ENCODE measurements around the gene CPB2.

The CPB2 gene

DNA sequence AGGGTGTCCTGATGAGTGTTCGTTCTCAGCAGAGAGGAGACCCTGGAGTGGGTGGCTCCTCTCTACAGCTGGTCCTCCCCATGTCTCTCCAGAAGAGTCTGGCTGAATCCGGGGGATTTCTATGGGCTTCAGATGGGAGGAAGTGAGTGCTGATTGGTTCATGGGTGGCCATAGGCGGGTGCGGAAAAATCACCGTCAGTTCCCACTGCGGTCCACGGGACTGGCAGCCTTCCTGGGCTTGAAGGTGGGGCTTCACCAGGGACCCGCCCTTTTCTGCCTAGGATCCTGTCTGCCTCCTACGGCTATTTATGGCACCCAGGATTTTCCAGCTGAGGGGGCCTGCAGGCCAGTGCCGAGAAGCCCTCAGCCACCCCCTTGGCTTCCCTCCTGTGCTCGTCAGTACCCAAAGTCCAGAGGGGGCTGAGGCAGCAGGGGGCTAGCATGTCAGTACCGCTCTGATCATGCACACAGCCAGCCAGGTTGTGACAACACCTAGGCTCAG, 18.4 kb downstream of the CPB2 start:
- TF ChIP-seq ZBTB7A (IDR thresholded peaks at IDR 0.05; ENCODE audit: low read depth) (no peak), REST (IDR thresholded peaks at IDR 0.05; ENCODE audit: low read depth) (no peak), CREB1 (IDR thresholded peaks at IDR 0.05; ENCODE audit: low read depth) (no peak), EGR1 (IDR thresholded peaks at IDR 0.05) (no peak), TAF1 (IDR thresholded peaks at IDR 0.05; ENCODE audit: low read depth) (no peak), TCF12 (IDR thresholded peaks at IDR 0.05; ENCODE audit: low read depth) (no peak), FOXM1 (IDR thresholded peaks at IDR 0.05; ENCODE audit: borderline replicate concordance, low read depth) (no peak), EP300 (IDR thresholded peaks at IDR 0.05; ENCODE audit: borderline replicate concordance) (no peak), NFIC (IDR thresholded peaks at IDR 0.05) (no peak), CEBPB (IDR thresholded peaks at IDR 0.05) (no peak)

DNA sequence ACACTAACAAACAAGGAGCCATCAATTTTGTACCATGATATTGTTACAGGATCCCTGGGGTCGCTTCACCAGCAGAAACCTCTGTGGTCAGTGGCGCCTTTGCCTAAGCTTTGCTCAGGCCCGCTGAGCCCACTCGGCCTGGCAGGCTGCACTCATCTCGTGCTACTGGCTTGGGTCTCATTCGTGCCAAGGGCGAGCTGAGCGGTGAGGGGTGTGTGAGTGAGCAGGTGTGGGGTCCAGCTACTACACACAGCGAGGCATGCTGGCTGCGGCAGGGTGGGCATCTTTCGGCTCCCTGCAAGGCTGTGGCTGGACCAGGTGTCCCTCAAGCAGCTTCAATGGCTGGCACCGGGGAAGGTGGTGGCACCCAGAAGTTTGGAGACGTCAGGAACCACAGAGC, 19.1 kb downstream of the CPB2 start:
- TF ChIP-seq ZBTB7A (IDR thresholded peaks at IDR 0.05; ENCODE audit: low read depth) (no peak), EGR1 (IDR thresholded peaks at IDR 0.05) (no peak), REST (IDR thresholded peaks at IDR 0.05; ENCODE audit: low read depth) (no peak), NFIC (IDR thresholded peaks at IDR 0.05) (no peak), TEAD4 (IDR thresholded peaks at IDR 0.05) (no peak), CREB1 (IDR thresholded peaks at IDR 0.05; ENCODE audit: low read depth) (no peak), TCF12 (IDR thresholded peaks at IDR 0.05; ENCODE audit: low read depth) (no peak), EP300 (IDR thresholded peaks at IDR 0.05; ENCODE audit: borderline replicate concordance) (no peak), CEBPB (IDR thresholded peaks at IDR 0.05) (no peak)
- TF ChIP-seq, protein P1, sequence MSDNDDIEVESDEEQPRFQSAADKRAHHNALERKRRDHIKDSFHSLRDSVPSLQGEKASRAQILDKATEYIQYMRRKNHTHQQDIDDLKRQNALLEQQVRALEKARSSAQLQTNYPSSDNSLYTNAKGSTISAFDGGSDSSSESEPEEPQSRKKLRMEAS (IDR thresholded peaks at IDR 0.05), result no peak

DNA sequence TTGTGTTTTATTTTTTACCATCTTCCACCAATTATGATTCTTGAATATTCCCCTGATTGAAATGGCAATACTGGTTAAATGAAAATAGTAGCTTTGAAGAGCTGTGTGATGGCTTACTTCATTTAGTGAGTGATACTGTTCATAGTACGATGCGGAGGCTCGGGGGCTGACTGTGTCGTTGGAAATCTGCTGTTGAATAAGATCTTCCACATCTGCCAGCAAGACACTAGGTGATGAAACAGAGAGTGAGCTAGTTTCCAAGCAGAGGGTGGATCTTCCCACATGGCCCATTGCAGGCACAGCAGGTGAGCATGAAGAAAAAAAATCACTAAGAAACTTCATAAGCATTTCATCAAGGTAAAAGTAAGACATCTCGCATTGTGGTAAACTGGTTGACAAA, 22.5 kb downstream of the CPB2 start:
- no peak for TF ChIP-seq TAF1 (IDR thresholded peaks at IDR 0.05; ENCODE audit: low read depth)
- TF ChIP-seq EP300 (IDR thresholded peaks at IDR 0.05; ENCODE audit: borderline replicate concordance), result no peak
- TF ChIP-seq REST (IDR thresholded peaks at IDR 0.05; ENCODE audit: low read depth), result no peak
- no peak for TF ChIP-seq ZBTB7A (IDR thresholded peaks at IDR 0.05; ENCODE audit: low read depth)
- TF ChIP-seq CREB1 (IDR thresholded peaks at IDR 0.05; ENCODE audit: low read depth), result no peak
- no peak for TF ChIP-seq EGR1 (IDR thresholded peaks at IDR 0.05)
- TF ChIP-seq CEBPB (IDR thresholded peaks at IDR 0.05), result no peak
- TF ChIP-seq FOXM1 (IDR thresholded peaks at IDR 0.05; ENCODE audit: borderline replicate concordance, low read depth), result no peak
- TF ChIP-seq YY1 (IDR thresholded peaks at IDR 0.05; ENCODE audit: low read depth), result no peak
- TF ChIP-seq TEAD4 (IDR thresholded peaks at IDR 0.05), result no peak
- TF ChIP-seq, protein P1 (IDR thresholded peaks at IDR 0.05), result no peak
- TF ChIP-seq, protein P2, sequence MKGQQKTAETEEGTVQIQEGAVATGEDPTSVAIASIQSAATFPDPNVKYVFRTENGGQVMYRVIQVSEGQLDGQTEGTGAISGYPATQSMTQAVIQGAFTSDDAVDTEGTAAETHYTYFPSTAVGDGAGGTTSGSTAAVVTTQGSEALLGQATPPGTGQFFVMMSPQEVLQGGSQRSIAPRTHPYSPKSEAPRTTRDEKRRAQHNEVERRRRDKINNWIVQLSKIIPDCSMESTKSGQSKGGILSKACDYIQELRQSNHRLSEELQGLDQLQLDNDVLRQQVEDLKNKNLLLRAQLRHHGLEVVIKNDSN (IDR thresholded peaks at IDR 0.05), result no peak
- TF ChIP-seq RAD21 (IDR thresholded peaks at IDR 0.05; ENCODE audit: low read depth), result no peak
- TF ChIP-seq TCF12 (IDR thresholded peaks at IDR 0.05; ENCODE audit: low read depth), result no peak
- no peak for TF ChIP-seq NFIC (IDR thresholded peaks at IDR 0.05)

DNA sequence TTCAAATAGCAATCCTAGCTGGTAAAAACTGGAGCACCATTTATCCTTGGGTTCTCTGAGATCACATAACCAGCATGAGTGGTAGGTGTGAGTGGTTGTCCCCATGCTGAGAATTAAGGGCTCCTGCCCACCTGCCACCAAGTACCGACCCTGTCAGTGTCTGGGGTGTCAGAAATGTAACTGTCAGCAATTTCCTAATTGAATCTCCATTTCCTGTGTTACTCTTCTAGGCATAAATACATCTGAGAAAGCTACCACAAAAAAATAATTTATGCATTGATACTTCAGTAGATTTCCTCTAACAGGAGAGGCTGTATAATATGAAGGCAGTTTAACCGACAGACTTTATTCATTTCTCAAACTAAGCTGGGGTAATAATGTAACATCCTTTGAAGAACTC, 25.1 kb downstream of the CPB2 start:
- no peak for TF ChIP-seq EGR1 (IDR thresholded peaks at IDR 0.05)
- no peak for TF ChIP-seq ZBTB7A (IDR thresholded peaks at IDR 0.05; ENCODE audit: low read depth)
- no peak for TF ChIP-seq TAF1 (IDR thresholded peaks at IDR 0.05; ENCODE audit: low read depth)
- TF ChIP-seq, protein P2 (IDR thresholded peaks at IDR 0.05), result no peak
- no peak for TF ChIP-seq NFIC (IDR thresholded peaks at IDR 0.05)
- no peak for TF ChIP-seq RAD21 (IDR thresholded peaks at IDR 0.05; ENCODE audit: low read depth)
- no peak for TF ChIP-seq REST (IDR thresholded peaks at IDR 0.05; ENCODE audit: low read depth)
- no peak for TF ChIP-seq EP300 (IDR thresholded peaks at IDR 0.05; ENCODE audit: borderline replicate concordance)
- TF ChIP-seq TCF12 (IDR thresholded peaks at IDR 0.05; ENCODE audit: low read depth), result no peak
- TF ChIP-seq CREB1 (IDR thresholded peaks at IDR 0.05; ENCODE audit: low read depth), result no peak
- no peak for TF ChIP-seq TEAD4 (IDR thresholded peaks at IDR 0.05)
- TF ChIP-seq YY1 (IDR thresholded peaks at IDR 0.05; ENCODE audit: low read depth), result no peak
- TF ChIP-seq, protein P1 (IDR thresholded peaks at IDR 0.05), result no peak
- no peak for TF ChIP-seq CEBPB (IDR thresholded peaks at IDR 0.05)

Measured in Ishikawa (cell line).